NB4 (cell line): ENCODE results near the gene HOXB2.

Experiments used
- DNase-seq: peaks from one replicate; pipeline ENCODE4 v3.0.0; 2010; ENCODE audit warnings: low read depth
- H3K4me3 ChIP-seq: one replicate; pipeline ENCODE4 v1.5.1; 2011; ENCODE audit warnings: mild to moderate bottlenecking, low read depth, low read length, moderate library complexity
- MYC ChIP-seq: IDR thresholded peaks from 2 replicates; pipeline ENCODE4 v1.6.1; 2011; ENCODE audit warnings: low read depth, low read length
- POLR2A ChIP-seq: IDR thresholded peaks from 2 replicates; pipeline ENCODE4 v1.6.1; 2011; ENCODE audit warnings: mild to moderate bottlenecking; ENCODE audit not compliant: insufficient read length; ENCODE audit errors: extremely low read depth
- TF ChIP-seq, protein P1 (sequence below): IDR thresholded peaks from one replicate; pipeline ENCODE4 v1.5.1; 2012; ENCODE audit warnings: low read depth, low read length
- TF ChIP-seq, protein P2 (sequence below): IDR thresholded peaks from 2 replicates; pipeline ENCODE4 v1.6.1; 2011; ENCODE audit warnings: low read depth, low read length

HOXB2 gene

DNA sequence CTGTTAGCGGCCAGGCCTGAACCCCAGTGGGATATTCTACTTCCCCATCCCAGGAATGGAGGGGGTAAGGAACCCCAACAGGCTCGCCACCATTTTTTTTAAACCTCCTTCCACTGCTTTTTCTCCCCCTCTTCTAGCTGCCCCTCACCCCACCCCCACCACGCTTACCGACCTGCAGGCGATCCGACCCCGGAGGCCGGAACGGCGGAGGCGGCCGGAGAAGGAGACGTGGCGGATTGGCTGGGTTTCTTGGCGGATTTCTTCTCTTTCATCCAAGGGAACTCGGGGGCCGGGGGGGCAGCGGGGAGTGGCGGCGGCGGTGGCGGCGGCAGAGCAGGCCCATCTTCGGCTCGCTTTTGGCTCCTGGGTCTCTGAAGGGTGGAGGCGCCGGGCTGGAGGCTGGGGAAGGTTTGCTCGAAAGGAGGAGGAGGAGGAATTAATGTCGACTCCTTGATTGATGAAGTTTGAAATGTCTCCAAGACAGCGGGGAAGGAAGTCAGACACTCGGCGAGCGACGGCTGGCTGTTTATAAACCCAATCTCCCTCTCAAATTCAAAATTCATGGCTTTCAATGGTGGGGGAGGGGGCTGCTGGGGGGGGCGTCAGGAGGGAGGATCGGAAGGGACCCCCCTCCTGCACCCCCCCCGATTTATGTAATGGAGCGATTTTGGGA is 424 bp downstream of the HOXB2 start:
- TF ChIP-seq, protein P1, sequence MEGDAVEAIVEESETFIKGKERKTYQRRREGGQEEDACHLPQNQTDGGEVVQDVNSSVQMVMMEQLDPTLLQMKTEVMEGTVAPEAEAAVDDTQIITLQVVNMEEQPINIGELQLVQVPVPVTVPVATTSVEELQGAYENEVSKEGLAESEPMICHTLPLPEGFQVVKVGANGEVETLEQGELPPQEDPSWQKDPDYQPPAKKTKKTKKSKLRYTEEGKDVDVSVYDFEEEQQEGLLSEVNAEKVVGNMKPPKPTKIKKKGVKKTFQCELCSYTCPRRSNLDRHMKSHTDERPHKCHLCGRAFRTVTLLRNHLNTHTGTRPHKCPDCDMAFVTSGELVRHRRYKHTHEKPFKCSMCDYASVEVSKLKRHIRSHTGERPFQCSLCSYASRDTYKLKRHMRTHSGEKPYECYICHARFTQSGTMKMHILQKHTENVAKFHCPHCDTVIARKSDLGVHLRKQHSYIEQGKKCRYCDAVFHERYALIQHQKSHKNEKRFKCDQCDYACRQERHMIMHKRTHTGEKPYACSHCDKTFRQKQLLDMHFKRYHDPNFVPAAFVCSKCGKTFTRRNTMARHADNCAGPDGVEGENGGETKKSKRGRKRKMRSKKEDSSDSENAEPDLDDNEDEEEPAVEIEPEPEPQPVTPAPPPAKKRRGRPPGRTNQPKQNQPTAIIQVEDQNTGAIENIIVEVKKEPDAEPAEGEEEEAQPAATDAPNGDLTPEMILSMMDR, result no peak
- TF ChIP-seq MYC, result no peak
- no peak for TF ChIP-seq POLR2A
- TF ChIP-seq, protein P2, sequence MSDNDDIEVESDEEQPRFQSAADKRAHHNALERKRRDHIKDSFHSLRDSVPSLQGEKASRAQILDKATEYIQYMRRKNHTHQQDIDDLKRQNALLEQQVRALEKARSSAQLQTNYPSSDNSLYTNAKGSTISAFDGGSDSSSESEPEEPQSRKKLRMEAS, result no peak
- no peak overlapping the region for H3K4me3 ChIP-seq
- no peak for DNase-seq

DNA sequence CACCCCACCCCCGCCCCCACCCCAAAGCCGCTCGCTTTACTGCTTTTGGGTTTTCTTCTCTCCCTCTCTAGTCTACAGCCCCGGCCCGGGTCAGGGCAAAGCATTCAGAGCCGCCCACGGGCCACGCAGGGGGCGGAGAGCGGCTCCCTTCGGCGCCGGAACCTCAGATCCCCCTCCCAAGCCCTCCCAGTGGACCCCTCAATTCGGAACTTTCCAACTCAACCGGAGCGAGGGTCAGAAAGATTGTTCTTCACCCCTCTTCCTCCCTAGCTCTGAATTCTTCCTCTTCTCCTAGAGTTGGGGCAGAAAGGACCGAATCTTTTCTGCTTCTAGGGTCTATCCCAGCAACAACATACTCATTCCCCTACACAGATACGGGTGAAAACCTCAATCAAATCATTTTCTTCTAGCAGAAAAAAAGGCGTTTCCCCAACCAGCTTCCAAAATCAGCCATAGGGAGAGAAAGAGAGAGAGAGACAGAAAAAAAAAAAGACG is 1.0 kb downstream of the HOXB2 start:
- DNase-seq, result no peak
- no peak for TF ChIP-seq MYC
- TF ChIP-seq POLR2A, result no peak
- TF ChIP-seq, protein P1, result no peak
- TF ChIP-seq, protein P2, result no peak
- H3K4me3 ChIP-seq, result no peak overlapping the region

DNA sequence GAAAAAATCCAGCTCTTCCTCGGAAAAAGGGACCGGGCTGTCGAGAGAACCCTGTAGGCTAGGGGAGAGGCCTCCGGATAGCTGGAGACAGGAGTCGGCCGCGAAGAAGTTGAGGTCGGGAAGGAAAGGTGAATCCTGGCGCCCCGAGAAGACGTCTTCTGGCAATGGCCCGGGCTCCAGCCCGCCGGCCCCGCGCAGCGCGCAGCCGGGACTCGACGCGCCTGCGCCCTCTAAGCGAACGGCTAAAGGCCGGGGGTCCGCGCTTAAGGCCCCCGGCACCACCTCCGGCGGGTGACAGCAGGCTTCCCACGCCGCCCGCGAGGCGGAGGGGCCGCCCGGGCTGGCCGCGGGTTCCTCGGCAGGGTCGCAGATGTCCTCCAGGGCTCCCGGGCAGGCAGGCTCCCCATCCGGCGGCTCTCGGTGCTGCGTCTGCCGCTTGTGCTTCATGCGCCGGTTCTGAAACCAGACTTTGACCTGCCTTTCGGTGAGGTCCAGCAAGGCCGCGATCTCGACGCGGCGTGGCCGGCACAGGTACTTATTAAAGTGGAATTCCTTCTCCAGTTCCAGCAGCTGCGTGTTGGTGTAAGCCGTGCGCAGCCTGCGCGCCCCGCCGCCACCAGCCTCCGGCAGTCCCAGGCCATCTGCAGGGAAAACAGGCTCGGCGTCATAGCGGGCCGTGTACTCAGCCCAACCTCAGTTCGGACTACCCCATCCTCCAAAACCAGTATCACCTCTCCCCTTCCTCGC is 1.6 kb downstream of the HOXB2 start:
- H3K4me3 ChIP-seq, result no peak overlapping the region
- TF ChIP-seq, protein P1, result no peak
- TF ChIP-seq MYC, result no peak
- TF ChIP-seq, protein P2, result no peak
- no peak for TF ChIP-seq POLR2A
- DNase-seq, result no peak

DNA sequence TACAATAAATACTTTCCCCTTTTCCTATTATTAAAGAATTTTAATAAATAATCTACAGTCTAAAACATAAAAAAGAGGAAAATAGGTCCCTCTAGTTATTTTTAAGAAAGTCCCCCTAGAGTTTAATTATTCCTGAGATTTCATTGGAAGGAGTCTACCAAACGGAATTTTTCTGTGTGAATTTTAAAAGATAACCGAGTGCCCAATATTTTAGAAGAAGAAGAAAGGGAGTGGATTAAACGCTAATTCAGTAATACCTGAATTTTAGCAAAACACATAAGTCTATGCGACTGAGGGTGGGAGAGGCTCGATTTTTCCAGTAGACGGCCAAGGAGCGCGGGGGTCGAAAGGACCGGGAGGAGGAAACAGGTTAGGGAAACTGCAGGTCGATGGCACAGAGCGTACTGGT is 2.2 kb downstream of the HOXB2 start:
- no peak for DNase-seq
- TF ChIP-seq, protein P2, result no peak
- TF ChIP-seq, protein P1, result no peak
- no peak for TF ChIP-seq POLR2A
- TF ChIP-seq MYC, result no peak

DNA sequence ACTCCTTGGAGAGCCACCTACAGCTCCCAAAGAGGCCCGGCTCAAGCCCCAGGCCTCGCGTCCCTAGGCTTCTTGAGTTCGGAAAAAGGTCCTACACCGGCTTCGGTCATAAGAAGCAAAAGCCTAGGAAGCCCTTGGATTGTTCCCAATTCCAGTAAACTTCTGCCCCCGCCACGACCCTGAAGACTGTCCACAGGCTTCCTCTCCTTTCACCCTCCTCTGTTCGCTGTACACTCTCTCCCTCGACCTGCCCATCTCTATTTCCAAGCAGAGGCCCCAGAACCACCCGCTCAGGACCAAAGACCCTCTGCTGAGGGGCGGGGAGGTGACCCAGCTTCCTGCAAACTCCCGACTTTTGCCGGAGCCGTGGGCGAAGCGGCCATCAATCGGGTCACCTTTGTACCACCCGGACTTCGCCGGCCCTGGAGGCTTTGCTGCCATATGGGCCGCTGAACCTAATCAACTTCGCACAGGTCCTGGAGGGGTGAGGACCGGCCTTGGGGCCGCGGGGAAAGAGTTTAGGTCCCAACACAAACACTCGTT is 2.7 kb downstream of the HOXB2 start:
- DNase-seq, result no peak
- TF ChIP-seq POLR2A (no peak), MYC (no peak)
- TF ChIP-seq, protein P2, result no peak
- TF ChIP-seq, protein P1, result no peak
- no peak overlapping the region for H3K4me3 ChIP-seq

More for the DNA sequence above, 2.2 kb downstream of the HOXB2 start:
- no peak overlapping the region for H3K4me3 ChIP-seq
